ENCODE data around the gene FAM78A. TPM values are rescaled to one million over a fixed set of nuclear protein-coding genes. Genes with fewer than 3 reads are reported as not detected.

Gene FAM78A
- total RNA-seq, 4 donors from 2014 or later, result 1.00 to 3.4 (median 2.2) TPM

DNA sequence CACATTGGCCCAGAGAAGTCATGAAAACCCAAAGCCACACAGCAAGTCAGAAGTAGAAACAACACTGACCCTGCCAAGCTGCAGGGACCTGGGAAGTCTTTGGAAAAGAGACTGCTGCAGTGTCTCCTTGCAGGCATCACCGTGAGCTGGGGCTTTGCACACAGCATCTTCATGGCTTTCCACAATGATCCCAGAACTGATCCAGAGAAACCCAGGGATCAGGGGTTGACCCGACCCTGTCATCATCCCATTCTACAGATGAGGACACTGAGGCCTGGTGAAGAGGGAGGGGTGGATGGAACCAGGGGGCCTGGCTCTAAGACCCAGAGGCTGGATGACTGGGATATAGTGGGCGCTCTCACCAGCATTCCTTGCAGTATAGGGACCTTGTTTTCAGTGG is 4.3 kb upstream of the FAM78A start:
- intact Hi-C loops (cut with DNase I; ENCODE audit: low total_unique reads) (no loop called here), in situ Hi-C loops (cut with MboI; ENCODE audit: low pct_ligation_motif_present in 1 of 4, low pct_unique_long_range_greater_than_20kb in 1 of 4, low sequenced_read_pairs in 3 of 4) (no loop called here)
- Histone ChIP-seq H3K9me3 (no peaks in the 10 kb centered on the region), H3K27me3 (peaks cover 54% of the 10 kb centered on the region), H3K27ac (no peak overlapping the region), H3K4me3 (no peak overlapping the region), H3K36me3 (no peaks in the 10 kb centered on the region), H3K4me1 (peaks cover 0 to 25% (median 16%) of the 10 kb centered on the region in 4 donors)
- no peak for TF ChIP-seq POLR2AphosphoS5 (IDR thresholded peaks at IDR 0.05)
- no peak for TF ChIP-seq EP300 (IDR thresholded peaks at IDR 0.05; ENCODE audit: low read depth)
- no peak for TF ChIP-seq CTCF (IDR thresholded peaks at IDR 0.05)
- TF ChIP-seq POLR2A (IDR thresholded peaks at IDR 0.05), result no peak
- WGBS, 2 donors (ENCODE audit: low coverage in 1 of 2), result 91% methylated on average over 3 of the region's 3 CpGs; no CpG with 5 or more reads in 1 of the 2 donors
- no peak for DNase-seq

GRCh38 chr9:131279863-131280570 is 3.7 kb upstream of the FAM78A start:
- in situ Hi-C loops (cut with MboI; ENCODE audit: low pct_ligation_motif_present in 1 of 4, low pct_unique_long_range_greater_than_20kb in 1 of 4, low sequenced_read_pairs in 3 of 4), result no loop called here
- no peak for TF ChIP-seq CTCF (IDR thresholded peaks at IDR 0.05)
- TF ChIP-seq POLR2A (IDR thresholded peaks at IDR 0.05), result no peak
- no peak for TF ChIP-seq EP300 (IDR thresholded peaks at IDR 0.05; ENCODE audit: low read depth)
- no peak for TF ChIP-seq POLR2AphosphoS5 (IDR thresholded peaks at IDR 0.05)
- H3K4me3 ChIP-seq, result no peak overlapping the region
- DNase-seq, result no peak
- no peak overlapping the region for H3K27ac ChIP-seq
- H3K27me3 ChIP-seq, result peaks cover 61% of the 10 kb centered on the region
- intact Hi-C loops (cut with DNase I; ENCODE audit: low total_unique reads), result no loop called here
- WGBS, 2 donors (ENCODE audit: low coverage in 1 of 2), result 65 to 75% methylated on average over 4 to 19 of the region's 19 CpGs
- H3K4me1 ChIP-seq, result peaks cover 0 to 25% (median 16%) of the 10 kb centered on the region in 4 donors
- H3K9me3 ChIP-seq, result no peaks in the 10 kb centered on the region
- H3K36me3 ChIP-seq, result no peaks in the 10 kb centered on the region

GRCh38 chr9:131279196-131279862 is 3.0 kb upstream of the FAM78A start:
- no peak for TF ChIP-seq POLR2AphosphoS5 (IDR thresholded peaks at IDR 0.05)
- TF ChIP-seq CTCF (IDR thresholded peaks at IDR 0.05), result no peak
- no peak for TF ChIP-seq POLR2A (IDR thresholded peaks at IDR 0.05)
- no peak for TF ChIP-seq EP300 (IDR thresholded peaks at IDR 0.05; ENCODE audit: low read depth)
- DNase-seq, result no peak

DNA sequence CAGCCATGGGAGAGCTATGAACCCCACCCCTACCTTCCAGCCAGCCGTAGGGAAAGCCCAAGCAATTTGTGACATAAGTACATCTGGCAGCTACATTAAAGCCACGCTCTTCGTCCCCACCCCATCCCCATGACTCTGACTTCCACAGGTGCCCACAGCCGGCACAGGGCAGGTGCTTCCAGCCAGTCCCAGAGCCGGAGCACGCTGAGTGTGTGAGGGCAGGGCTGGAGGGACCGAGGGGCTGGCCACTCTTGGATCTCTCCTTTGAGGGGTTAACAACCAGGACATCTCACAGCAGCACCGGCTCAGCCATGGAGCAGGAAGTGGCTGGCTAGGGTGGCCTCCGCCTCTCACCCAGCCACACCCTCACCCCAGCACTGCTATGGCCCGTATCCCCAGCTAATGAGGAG is 2.4 kb upstream of the FAM78A start:
- peaks cover 68% of the 10 kb centered on the region for H3K27me3 ChIP-seq
- peak overlapping the region in 2 of 4 donors; percentile 21 to 76 for H3K27ac ChIP-seq
- no peaks in the 10 kb centered on the region for H3K9me3 ChIP-seq
- in situ Hi-C loops (cut with MboI; ENCODE audit: low pct_ligation_motif_present in 1 of 4, low pct_unique_long_range_greater_than_20kb in 1 of 4, low sequenced_read_pairs in 3 of 4) (no loop called here), intact Hi-C loops (cut with DNase I; ENCODE audit: low total_unique reads) (no loop called here)
- no peaks in the 10 kb centered on the region for H3K36me3 ChIP-seq
- 31% methylated on average over 10 of the region's 10 CpGs; no CpG with 5 or more reads in 1 of the 2 donors for whole genome bisulfite sequencing, 2 donors (ENCODE audit: low coverage in 1 of 2)
- H3K4me1 ChIP-seq, result peaks cover 0 to 25% (median 16%) of the 10 kb centered on the region in 4 donors
- no peak for DNase-seq
- TF ChIP-seq POLR2AphosphoS5 (IDR thresholded peaks at IDR 0.05) (no peak), CTCF (IDR thresholded peaks at IDR 0.05) (no peak), EP300 (IDR thresholded peaks at IDR 0.05; ENCODE audit: low read depth) (no peak), POLR2A (IDR thresholded peaks at IDR 0.05) (no peak)
- no peak overlapping the region for H3K4me3 ChIP-seq

More at GRCh38 chr9:131279196-131279862, 3.0 kb upstream of the FAM78A start:
- no peak overlapping the region for H3K27ac ChIP-seq
- H3K9me3 ChIP-seq, result no peaks in the 10 kb centered on the region
- H3K4me3 ChIP-seq, result no peak overlapping the region
- 67 to 78% methylated on average over 3 to 7 of the region's 11 CpGs for WGBS, 2 donors (ENCODE audit: low coverage in 1 of 2)
- no peaks in the 10 kb centered on the region for H3K36me3 ChIP-seq
- H3K4me1 ChIP-seq, result peaks cover 0 to 25% (median 16%) of the 10 kb centered on the region in 4 donors
- in situ Hi-C loops (cut with MboI; ENCODE audit: low pct_ligation_motif_present in 1 of 4, low pct_unique_long_range_greater_than_20kb in 1 of 4, low sequenced_read_pairs in 3 of 4), result no loop called here
- intact Hi-C loops (cut with DNase I; ENCODE audit: low total_unique reads), result no loop called here
- H3K27me3 ChIP-seq, result peaks cover 68% of the 10 kb centered on the region

Measured in transverse colon (tissue), 4 donors.